PC-3 (cell line): ENCODE measurements around the gene CLTCL1. TPM values are rescaled to one million over a fixed set of nuclear protein-coding genes. Genes with fewer than 3 reads are reported as not detected.

Source experiments
- ATAC-seq: fragments of 200-7000 bp; cut with Tn5 transposase; 2 replicates; pipeline ENCODE4 v1.9.1; 2020; ENCODE audit warnings: mild to moderate bottlenecking, moderate library complexity
- BruUV-seq: library from RNA; stranded (reverse); fragments of 400-500 nt; replicated peaks from 2 replicates; lab custom pipeline; 2021; lab: Mats Ljungman, UMichigan
- CTCF ChIA-PET: fragments of 300-600 bp; sonication (Branson Sonifier 250); formaldehyde crosslinking; loops from one replicate; lab custom pipeline; 2022; ENCODE audit warnings: antibody characterized with exemption; lab: Charles Lee
- POLR2A ChIA-PET: fragments of 300-600 bp; sonication (Branson Sonifier 250); formaldehyde crosslinking; loops from one replicate; lab custom pipeline; 2022; ENCODE audit warnings: antibody characterized with exemption; ENCODE audit not compliant: unreplicated experiment; lab: Charles Lee
- DNase-seq: peaks from one replicate; pipeline ENCODE4 v3.0.0-alpha.2; 2015
- H2AFZ ChIP-seq: fragments of 300-600 bp; sonication (generic); 2 replicates; pipeline ENCODE4 v1.6.0; 2016; ENCODE audit warnings: antibody characterized with exemption, low read length
- H3F3A ChIP-seq: fragments of 300-600 bp; sonication (generic); one replicate; pipeline ENCODE4 v1.6.0; 2017; ENCODE audit warnings: antibody characterized with exemption, low read length, control low read depth, mild to moderate bottlenecking; ENCODE audit not compliant: unreplicated experiment
- H3K27ac ChIP-seq: fragments of 300-600 bp; sonication (generic); 2 replicates; pipeline ENCODE4 v1.5.1; 2016; ENCODE audit warnings: mild to moderate bottlenecking, low read length
- H3K27me3 ChIP-seq: fragments of 300-600 bp; sonication (generic); 2 replicates; pipeline ENCODE4 v1.6.1; 2016; ENCODE audit warnings: low read length, mixed read lengths
- H3K36me3 ChIP-seq: fragments of 300-600 bp; sonication (generic); 2 replicates; pipeline ENCODE4 v1.6.1; 2016; ENCODE audit warnings: low read depth, mixed run types, low read length, mixed read lengths
- H3K4me1 ChIP-seq: fragments of 300-600 bp; sonication (generic); 2 replicates; pipeline ENCODE4 v1.5.1; 2016; ENCODE audit warnings: low read length; ENCODE audit not compliant: insufficient read depth
- H3K4me2 ChIP-seq: fragments of 300-600 bp; sonication (generic); 2 replicates; pipeline ENCODE4 v1.6.0; 2016; ENCODE audit warnings: low read length
- H3K4me3 ChIP-seq: fragments of 300-600 bp; sonication (generic); 2 replicates; pipeline ENCODE4 v1.5.1; 2016; ENCODE audit warnings: mild to moderate bottlenecking, low read length, mixed read lengths
- H3K79me2 ChIP-seq: fragments of 300-600 bp; sonication (generic); 2 replicates; pipeline ENCODE4 v1.6.1; 2017; ENCODE audit warnings: low read length, mixed read lengths
- H3K9ac ChIP-seq: fragments of 300-600 bp; sonication (generic); 2 replicates; pipeline ENCODE4 v1.6.0; 2016; ENCODE audit warnings: mild to moderate bottlenecking, low read length
- H3K9me2 ChIP-seq: fragments of 300-600 bp; sonication (generic); replicated peaks from 2 replicates; pipeline ENCODE4 v1.6.1; 2016; ENCODE audit warnings: mixed run types, low read length, mixed read lengths
- H3K9me3 ChIP-seq: fragments of 300-600 bp; sonication (generic); 2 replicates; pipeline ENCODE4 v1.6.1; 2016; ENCODE audit warnings: low read length, mixed read lengths
- H4K20me1 ChIP-seq: fragments of 300-600 bp; sonication (generic); 2 replicates; pipeline ENCODE4 v1.6.1; 2016; ENCODE audit warnings: low read length, mixed read lengths
- CTCF ChIP-seq: fragments of 300-600 bp; sonication (generic); conservative IDR thresholded peaks from 2 replicates; pipeline ENCODE4 v1.5.1; 2017; ENCODE audit warnings: antibody characterized with exemption, low read depth, mild to moderate bottlenecking, low read length
- EZH2 ChIP-seq: fragments of 300-600 bp; sonication (generic); IDR thresholded peaks from one replicate; pipeline ENCODE4 v1.6.1; 2017; ENCODE audit warnings: antibody characterized with exemption, mild to moderate bottlenecking, low read length; ENCODE audit not compliant: unreplicated experiment
- EZH2phosphoT487 ChIP-seq: fragments of 300-600 bp; sonication (generic); IDR thresholded peaks from 2 replicates; pipeline ENCODE4 v1.6.1; 2018; ENCODE audit warnings: mild to moderate bottlenecking, antibody characterized with exemption, low read length, borderline replicate concordance
- intact Hi-C: fragments of 100-400 bp; cut with micrococcal nuclease; formaldehyde crosslinking; loops from 2 replicates; pipeline ENCODE4 v1.9.0; 2023
- total RNA-seq: library from RNA; depleted of rRNA; stranded (reverse); fragments of >200 nt; gene quantifications from 2 replicates; pipeline ENCODE4 v1.2.3, GENCODE V29; 2014

CLTCL1 gene
- total RNA-seq, 1 experiment from 2014 or later, result 5.5 TPM

DNA sequence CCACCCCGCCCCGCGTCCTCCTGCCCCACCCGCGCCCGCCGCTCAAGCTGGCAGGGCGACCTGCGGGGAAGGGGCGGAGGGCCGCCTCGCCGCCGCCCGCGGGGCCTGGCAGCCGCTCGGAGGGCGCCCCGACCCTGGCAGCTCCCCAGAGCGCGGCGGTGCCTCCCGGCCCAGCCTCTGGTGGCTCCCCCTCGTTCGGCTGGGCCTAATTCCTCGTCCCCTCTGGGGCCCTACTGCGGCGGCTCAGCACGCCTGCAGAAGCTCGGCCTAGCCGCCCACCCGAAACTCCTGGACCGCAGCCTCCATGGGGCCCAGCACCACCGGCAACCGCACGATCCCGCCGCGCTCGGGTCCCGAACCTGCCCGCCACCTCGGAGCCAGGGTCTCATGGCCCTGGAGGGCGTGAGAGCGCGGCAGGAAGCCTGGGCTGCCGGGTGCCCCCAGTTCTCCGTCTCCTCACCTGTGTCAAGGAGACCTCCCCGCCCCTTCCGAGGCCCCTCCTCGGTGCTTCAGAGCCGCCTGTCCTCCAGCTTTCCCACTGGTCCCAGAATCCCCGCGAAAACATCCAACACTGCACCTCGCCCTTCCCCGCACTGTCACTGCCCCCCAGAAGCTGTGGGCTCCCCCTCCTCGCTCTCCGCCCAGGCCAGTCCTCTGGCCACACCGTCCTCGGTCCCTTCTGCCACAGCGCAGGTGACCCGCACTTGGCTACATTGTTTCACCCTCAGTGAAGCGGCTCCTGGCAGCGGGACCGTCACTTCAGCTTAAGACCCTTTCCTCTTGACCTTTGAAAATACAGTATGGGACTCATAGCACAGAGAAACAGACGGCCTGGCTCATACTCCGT lies 140.8 kb downstream of the CLTCL1 start:
- H3K36me3 ChIP-seq, result no peaks in the 10 kb centered on the region
- TF ChIP-seq EZH2phosphoT487, result no peak
- TF ChIP-seq EZH2, result no peak
- no peak for TF ChIP-seq CTCF
- no peaks in the 10 kb centered on the region for H3K9me3 ChIP-seq
- POLR2A ChIA-PET, result no interaction called here
- H2AFZ ChIP-seq, result no peak overlapping the region
- H3K4me2 ChIP-seq, result no peak overlapping the region
- no peaks in the 10 kb centered on the region for H3F3A ChIP-seq
- no TSS peak for BruUV-seq
- H3K79me2 ChIP-seq, result no peaks in the 10 kb centered on the region
- peaks cover 14% of the 10 kb centered on the region; the same call in 1 of the 2 replicates for H3K27me3 ChIP-seq
- H3K4me3 ChIP-seq, result no peak overlapping the region
- CTCF ChIA-PET, result no interaction called here
- no peaks in the 10 kb centered on the region for H4K20me1 ChIP-seq
- no peak overlapping the region for H3K9ac ChIP-seq
- H3K4me1 ChIP-seq, result no peaks in the 10 kb centered on the region
- DNase-seq (no peak), ATAC-seq (no peak)
- H3K27ac ChIP-seq, result no peak overlapping the region
- intact Hi-C loops, result no loop called here
- H3K9me2 ChIP-seq, result no peaks in the 10 kb centered on the region

- Histone ChIP-seq H3K36me3 (no peaks in the 10 kb centered on the region), H3K9me2 (no peaks in the 10 kb centered on the region), H3K4me1 (no peaks in the 10 kb centered on the region), H3K9me3 (no peaks in the 10 kb centered on the region), H3K4me2 (no peak within 1 kb of the TSS), H3K27me3 (peaks cover 14% of the 10 kb centered on the region; the same call in 1 of the 2 replicates), H3K4me3 (no peak within 1 kb of the TSS), H3K27ac (no peak within 1 kb of the TSS), H3K9ac (no peak within 1 kb of the TSS), H3K79me2 (no peaks in the 10 kb centered on the region), H3F3A (no peaks in the 10 kb centered on the region), H4K20me1 (no peaks in the 10 kb centered on the region), H2AFZ (no peak within 1 kb of the TSS)
- no peak for DNase-seq
- no TSS peak for BruUV-seq
- POLR2A ChIA-PET, result no interaction called here
- no peak for ATAC-seq
- intact Hi-C loops, result no loop called here
- CTCF ChIA-PET, result no interaction called here
- no peak for TF ChIP-seq EZH2
- TF ChIP-seq CTCF, result no peak
- TF ChIP-seq EZH2phosphoT487, result no peak
These were observed 141.5 kb downstream of the CLTCL1 start, which contains the start of gene GSC2 for GRCh38 chr22:19149991-19150390. Gene GSC2 (minus strand): TSS chr22:19150292. CDS start chr22:19150283, 9 bp downstream.
